Ovary (tissue), 7 donors: ENCODE results near the gene CCR5AS.
"Not testable (repeated sequence)": the region's sequence is repeated elsewhere in the genome, so short reads cannot be mapped to it uniquely, and the experiment has no call there.

Source experiments
- DNase-seq, 5 donors: peaks; one replicate each; pipeline ENCODE4 v3.0.0-alpha.2; 2019 to 2020
- H3K27ac ChIP-seq, 2 donors: fragments of 200-600 bp; one replicate each; pipeline versions ENCODE4 v1.5.1 to v1.8.0; 2019 to 2022
- H3K27me3 ChIP-seq: fragments of 200-600 bp; one replicate; pipeline ENCODE4 v1.8.0; 2022
- H3K36me3 ChIP-seq: fragments of 200-600 bp; sonication (generic); one replicate; pipeline ENCODE4 v1.5.1; 2019
- H3K4me1 ChIP-seq: one replicate; pipeline ENCODE4 v1.8.1; 2013; ENCODE audit warnings: mild to moderate bottlenecking, moderate library complexity; ENCODE audit not compliant: insufficient read depth
- H3K4me3 ChIP-seq: fragments of 200-600 bp; sonication (generic); one replicate; pipeline ENCODE4 v1.5.1; 2017
- H3K9me3 ChIP-seq, 2 donors: fragments of 200-600 bp in 1 of 2; sonication (generic) in 1 of 2; one replicate each; pipeline versions ENCODE4 v1.5.1 to v1.8.1; 2013 to 2019; ENCODE audit warnings: mild to moderate bottlenecking in 1 of 2, moderate library complexity in 1 of 2
- CTCF ChIP-seq, 3 donors: fragments of 450-650 bp in 2 of 3; fragments of 200-600 bp in 1 of 3; IDR thresholded peaks; one replicate each; pipeline versions ENCODE4 v1.5.1 to v1.8.0; 2016 to 2022; ENCODE audit warnings: antibody characterized with exemption in 3 of 3, mild to moderate bottlenecking in 1 of 3
- EP300 ChIP-seq: sonication (generic); formaldehyde crosslinking; IDR thresholded peaks from one replicate; pipeline ENCODE4 v1.6.1; 2017; ENCODE audit warnings: antibody characterized with exemption
- POLR2A ChIP-seq: fragments of 450-650 bp; IDR thresholded peaks from one replicate; pipeline ENCODE4 v1.6.1; 2017; ENCODE audit warnings: antibody characterized with exemption, mild to moderate bottlenecking, moderate library complexity
- WGBS, 3 donors: extraction: QIAGEN DNeasy Blood & Tissue Kit in 1 of 3; methylation state at CpG; one replicate each; pipeline versions ENCODE4 v1.1.5 to v1.1.7; 2013 to 2017; 5-methylcytosine and 5-hydroxymethylcytosine counted together
- intact Hi-C, 4 donors: fragments of 100-400 bp; cut with DNase I; formaldehyde crosslinking; loops; one replicate each; pipeline versions ENCODE4 v1.11.0 to v1.15.1; 2022 to 2023
- donor health status: DM: no; HTN: no; CAD: no; lungs with moderate emphysema.
- donor health status: DM: no; HTN: no; CAD: no.
- donor health status: Bipolar disorder and iron deficiency.
- donor health status: DM: no; HTN: no; CAD: no.
- donor health status: DM: yes; HTN: yes; CAD: no.

CCR5AS gene

DNA sequence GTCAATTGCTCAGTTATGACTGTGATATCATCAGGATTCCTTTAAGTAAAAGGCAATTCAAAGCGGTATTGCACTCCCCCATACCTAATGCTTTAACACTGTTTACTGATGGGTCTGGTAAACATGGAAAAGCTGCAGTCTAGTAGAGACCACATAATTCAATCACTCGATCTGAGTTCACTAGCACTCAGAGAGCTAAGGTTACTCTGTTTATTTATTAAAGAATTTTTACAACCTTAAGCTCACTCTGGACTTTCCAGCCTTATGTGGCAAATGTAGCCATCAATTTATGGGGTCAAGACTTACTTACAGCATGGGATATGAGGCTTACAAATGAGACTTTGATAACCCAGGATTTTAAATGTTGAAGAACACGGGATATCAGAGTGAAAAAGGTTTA, 71.3 kb downstream of the CCR5AS start:
- intact Hi-C loops: no loop called here
- no peaks in the 10 kb centered on the region for H3K27me3 ChIP-seq
- H3K4me3 ChIP-seq: no peak overlapping the region
- H3K4me1 ChIP-seq: no peaks in the 10 kb centered on the region
- 35 to 43% (median 40%) methylated on average over 3 of the region's 3 CpGs for WGBS, 3 donors
- no peak overlapping the region for H3K27ac ChIP-seq
- H3K36me3 ChIP-seq: no peaks in the 10 kb centered on the region
- no peak for TF ChIP-seq EP300
- H3K9me3 ChIP-seq: peaks cover 0 to 7% of the 10 kb centered on the region in 2 donors
- no peak for DNase-seq

DNA sequence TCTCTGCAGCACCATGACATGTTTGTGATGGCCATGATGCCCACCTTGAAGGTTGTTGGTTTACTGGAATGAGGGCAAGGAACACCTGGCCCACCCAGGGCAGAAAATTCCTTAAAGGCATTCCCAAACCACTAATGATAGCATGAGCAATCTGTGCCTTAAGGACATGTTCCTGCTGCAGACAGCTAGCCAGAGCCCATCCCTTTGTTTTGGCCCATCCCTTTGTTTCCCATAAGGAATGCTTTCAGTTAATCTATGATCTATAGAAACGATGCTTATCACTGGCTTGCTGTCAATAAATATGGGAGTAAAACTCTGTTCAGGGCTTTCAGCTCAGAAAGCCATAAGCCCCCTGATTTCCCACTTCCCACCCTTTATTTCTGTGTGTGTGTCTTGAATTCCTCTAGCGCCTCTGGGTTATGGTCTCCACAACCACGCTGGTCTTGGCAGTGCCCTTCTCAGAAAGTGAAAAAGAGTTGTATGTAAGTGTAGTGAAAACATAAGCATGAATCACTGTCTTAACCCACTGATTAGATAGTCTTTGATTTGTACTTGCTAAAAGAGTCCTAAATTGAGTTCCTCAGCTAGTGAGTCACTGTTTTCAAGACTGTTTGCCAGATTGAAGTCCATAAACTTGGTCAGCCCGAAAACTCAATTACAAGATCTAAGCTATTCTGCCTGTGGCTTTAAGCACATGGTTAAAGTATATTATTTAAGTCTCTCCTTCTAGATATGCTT, 72.0 kb downstream of the CCR5AS start:
- H3K27ac ChIP-seq: no peak overlapping the region
- TF ChIP-seq POLR2A (no peak), EP300 (no peak), CTCF (IDR thresholded peaks at IDR 0.05) (no peak)
- H3K4me3 ChIP-seq: no peak overlapping the region
- peaks cover 0 to 7% of the 10 kb centered on the region in 2 donors for H3K9me3 ChIP-seq
- no peaks in the 10 kb centered on the region for H3K4me1 ChIP-seq
- 33 to 44% (median 44%) methylated on average over 4 of the region's 4 CpGs for WGBS, 3 donors
- no peak for DNase-seq
- intact Hi-C loops: no loop called here
- no peaks in the 10 kb centered on the region for H3K27me3 ChIP-seq
- no peaks in the 10 kb centered on the region for H3K36me3 ChIP-seq

DNA sequence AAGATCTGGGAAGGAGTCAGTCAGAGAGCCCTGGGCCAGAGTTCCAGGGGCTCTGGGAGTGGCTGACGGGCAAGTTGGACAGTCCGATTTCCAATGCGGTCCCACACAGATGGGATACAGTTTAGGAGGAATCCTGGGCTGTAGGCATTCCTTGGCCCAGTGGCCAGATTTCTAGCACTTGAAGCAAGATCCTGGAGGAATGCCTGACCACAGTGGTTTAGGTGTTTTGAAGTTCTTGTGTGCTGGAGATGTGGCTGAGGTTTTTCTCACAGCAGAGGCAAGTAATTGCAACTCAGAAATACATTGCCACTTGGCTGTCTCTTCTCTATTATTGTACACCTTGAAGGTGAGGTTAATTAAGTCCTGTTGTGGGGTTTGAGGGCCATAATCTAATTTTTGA, 76.2 kb downstream of the CCR5AS start:
- DNase-seq, H3K27me3 ChIP-seq, H3K27ac ChIP-seq, H3K4me1 ChIP-seq, intact Hi-C loops, H3K4me3 ChIP-seq, H3K36me3 ChIP-seq, H3K9me3 ChIP-seq: not testable (repeated sequence)
- WGBS, 3 donors: 78 to 88% (median 80%) methylated on average over 3 of the region's 3 CpGs

DNA sequence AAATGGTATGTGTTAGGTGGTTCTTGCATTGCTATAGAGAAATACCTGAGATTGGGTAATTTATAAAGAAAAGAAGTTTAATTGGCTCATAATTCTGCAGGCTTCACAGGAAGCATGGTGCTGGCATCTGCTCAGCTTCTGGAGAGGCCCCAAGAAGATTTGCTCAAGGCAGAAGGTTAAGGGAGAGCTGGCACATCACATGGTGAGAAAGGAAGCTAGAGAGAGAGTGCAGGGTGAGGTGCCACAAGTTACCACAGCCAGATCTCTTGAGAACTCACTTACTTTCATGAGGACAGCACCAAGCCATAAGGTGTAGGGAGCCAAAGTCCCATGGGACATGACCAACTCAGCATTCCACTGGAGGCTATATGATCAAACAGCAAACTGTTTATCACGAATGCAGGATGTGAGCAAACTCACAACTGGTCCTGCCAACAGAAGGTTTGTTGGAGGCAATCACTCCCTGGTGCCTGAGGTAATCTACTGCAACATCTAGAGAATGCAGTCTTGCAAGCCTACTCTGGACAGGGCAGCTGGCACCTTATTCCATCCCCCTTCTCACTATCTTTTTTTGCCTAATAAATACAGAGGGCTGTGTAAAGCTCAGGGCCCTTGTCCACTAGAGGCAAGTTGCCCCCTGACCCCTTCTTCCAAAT, 81.1 kb downstream of the CCR5AS start:
- H3K4me1 ChIP-seq: no peaks in the 10 kb centered on the region
- intact Hi-C loops: no loop called here
- H3K4me3 ChIP-seq: no peak overlapping the region
- no peak for DNase-seq
- no peaks in the 10 kb centered on the region for H3K36me3 ChIP-seq
- TF ChIP-seq EP300 (no peak), CTCF (IDR thresholded peaks at IDR 0.05) (no peak), POLR2A (no peak)
- 70 to 100% (median 72%) methylated on average over 1 of the region's 1 CpG for WGBS, 3 donors
- no peaks in the 10 kb centered on the region for H3K9me3 ChIP-seq
- no peaks in the 10 kb centered on the region for H3K27me3 ChIP-seq
- no peak overlapping the region for H3K27ac ChIP-seq

DNA sequence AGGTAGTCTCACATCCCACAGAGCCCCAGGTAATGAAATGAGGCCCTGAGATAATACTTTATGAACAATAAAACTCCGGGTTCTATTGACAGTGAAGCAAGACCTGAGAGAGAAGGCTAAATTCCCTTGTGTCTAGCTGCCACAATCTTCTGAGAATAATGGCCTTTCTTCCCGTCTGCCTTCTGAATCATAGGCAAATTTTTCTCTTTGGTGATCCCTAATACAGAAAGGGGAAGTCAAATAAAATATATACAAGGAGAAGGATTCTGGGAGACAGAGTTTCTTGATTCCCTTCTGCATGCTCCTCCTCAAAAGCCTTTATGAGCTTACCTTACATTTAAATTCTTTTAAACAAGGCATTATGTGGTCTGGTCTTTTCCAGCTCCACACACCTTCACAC, 82.8 kb downstream of the CCR5AS start:
- DNase-seq: no peak
- 67 to 75% (median 68%) methylated on average over 2 of the region's 2 CpGs for WGBS, 3 donors

More for the DNA sequence above, 82.8 kb downstream of the CCR5AS start:
- TF ChIP-seq EP300: no peak
- no peak for TF ChIP-seq CTCF (IDR thresholded peaks at IDR 0.05)
- no peak for TF ChIP-seq POLR2A
- Histone ChIP-seq H3K4me1 (no peaks in the 10 kb centered on the region), H3K36me3 (no peaks in the 10 kb centered on the region), H3K27ac (no peak overlapping the region), H3K9me3 (no peaks in the 10 kb centered on the region), H3K27me3 (no peaks in the 10 kb centered on the region), H3K4me3 (no peak overlapping the region)
- intact Hi-C loops: no loop called here
